HepG2 (cell line): Measurements from ENCODE around the gene NOC2L. TPM values are rescaled to one million over a fixed set of nuclear protein-coding genes. Genes with fewer than 3 reads are reported as not detected.

ENCODE experiments used
- ATAC-seq: fragments of 200-7000 bp; cut with Tn5 transposase; 3 replicates; pipeline ENCODE4 v1.9.1; 2020; ENCODE audit warnings: mild to moderate bottlenecking, moderate library complexity
- BruUV-seq: library from RNA; stranded (reverse); fragments of 400-500 nt; replicated peaks from 2 replicates; lab custom pipeline; 2021; lab: Mats Ljungman, UMichigan
- CTCF ChIA-PET: fragments of 300-600 bp; formaldehyde crosslinking; extraction: SDS; loops from one replicate; lab custom pipeline; 2021; ENCODE audit warnings: low total read pairs, inconsistent platforms, low intra/inter-chr PET ratio; lab: Yijun Ruan, JAX
- POLR2A ChIA-PET: fragments of 350-600 bp; sonication (Branson Sonifier 250); formaldehyde crosslinking; loops from one replicate; lab custom pipeline; 2020; ENCODE audit warnings: antibody characterized with exemption, inconsistent platforms; lab: Yijun Ruan, JAX
- DNase-seq: peaks from one replicate; pipeline ENCODE4 v3.0.0-alpha.2; 2015; ENCODE audit warnings: low spot score
- FAIRE-seq: peaks from 3 replicates; lab custom pipeline; 2011; peaks lifted over from hg19 to GRCh38; lab: Jason Lieb, UNC
- H2AFZ ChIP-seq: one replicate; pipeline ENCODE4 v1.6.1; 2011; ENCODE audit warnings: low read length, inconsistent platforms
- H3K27ac ChIP-seq: fragments of 300-600 bp; 3 replicates; pipeline ENCODE4 v1.8.0; 2011; ENCODE audit warnings: mixed run types, mild to moderate bottlenecking, mixed read lengths, low read length, inconsistent platforms; ENCODE audit not compliant: insufficient read depth; ENCODE audit errors: extremely low read length
- H3K27me3 ChIP-seq, 2 experiments: fragments of 200-600 bp in 1 of 2; 2 replicates in 1 of 2; 3 replicates in 1 of 2; pipeline versions ENCODE4 v1.6.0 to v1.8.0; 2011; ENCODE audit warnings: low read length in 2 of 2, mild to moderate bottlenecking in 2 of 2, moderate library complexity in 2 of 2, inconsistent platforms in 1 of 2; ENCODE audit not compliant: insufficient read depth in 2 of 2, control insufficient read depth in 1 of 2
- H3K36me3 ChIP-seq, 2 experiments: fragments of 200-600 bp in 1 of 2; replicated peaks in 1 of 2; 2 replicates in 1 of 2; 3 replicates in 1 of 2; pipeline versions ENCODE4 v1.5.1 to v1.8.0; 2011; ENCODE audit warnings: low read length in 2 of 2, inconsistent platforms in 1 of 2; ENCODE audit not compliant: insufficient read depth in 2 of 2, control insufficient read depth in 1 of 2
- H3K4me1 ChIP-seq: 2 replicates; pipeline ENCODE4 v1.5.1; 2012; ENCODE audit warnings: low read length, inconsistent platforms; ENCODE audit not compliant: insufficient read depth
- H3K4me2 ChIP-seq: 2 replicates; pipeline ENCODE4 v1.6.0; 2011; ENCODE audit warnings: low read depth, low read length, inconsistent platforms
- H3K4me3 ChIP-seq, 3 experiments: fragments of 200-600 bp in 1 of 3; sonication (generic), shearing (Covaris generic) in 1 of 3; replicated peaks in 1 of 3; 2 replicates each; pipeline ENCODE4 v1.5.1; 2011 to 2016; ENCODE audit warnings: low read length in 3 of 3, inconsistent platforms in 2 of 3, low read depth in 2 of 3, mild to moderate bottlenecking in 2 of 3, control low read depth in 1 of 3, mixed read lengths in 1 of 3; ENCODE audit not compliant: insufficient read depth in 1 of 3
- H3K79me2 ChIP-seq: one replicate; pipeline ENCODE4 v1.6.1; 2011; ENCODE audit warnings: low read length, inconsistent platforms; ENCODE audit not compliant: insufficient read depth
- H3K9ac ChIP-seq: 2 replicates; pipeline ENCODE4 v1.6.0; 2011; ENCODE audit warnings: mild to moderate bottlenecking, low read depth, low read length, inconsistent platforms; ENCODE audit not compliant: insufficient read depth
- H3K9me3 ChIP-seq: 2 replicates; pipeline ENCODE4 v1.5.1; 2012; ENCODE audit warnings: mild to moderate bottlenecking, low read length
- H4K20me1 ChIP-seq: 2 replicates; pipeline ENCODE4 v1.6.0; 2011; ENCODE audit warnings: inconsistent platforms, mild to moderate bottlenecking, low read length, moderate library complexity; ENCODE audit not compliant: insufficient read depth
- AGO2 ChIP-seq: fragments of 200-400 bp; formaldehyde crosslinking; optimal IDR thresholded peaks from 2 replicates; pipeline ENCODE3; 2017; ENCODE audit warnings: mild to moderate bottlenecking, low read depth, low read length, moderate library complexity
- ATF7-NPFF ChIP-seq: sonication (generic); formaldehyde crosslinking; IDR thresholded peaks from 2 replicates; pipeline ENCODE4 v1.8.1; 2023; ENCODE audit warnings: mild to moderate bottlenecking, low read depth, missing genetic modification reagents, moderate library complexity
- ISX ChIP-seq: sonication (generic); formaldehyde crosslinking; conservative IDR thresholded peaks from 2 replicates; pipeline ENCODE4 v1.5.0; 2020; ENCODE audit warnings: missing genetic modification reagents
- NRL ChIP-seq: sonication (generic); formaldehyde crosslinking; IDR thresholded peaks from 2 replicates; pipeline ENCODE4 v1.5.0; 2020; ENCODE audit warnings: missing genetic modification reagents, mild to moderate bottlenecking, moderate library complexity, borderline replicate concordance
- RBFOX2 ChIP-seq: fragments of 200-400 bp; formaldehyde crosslinking; IDR thresholded peaks from 2 replicates; pipeline ENCODE4 v1.6.1; 2017; ENCODE audit warnings: low read depth, mild to moderate bottlenecking, low read length
- WGBS: methylation state at CpG from one replicate; pipeline ENCODE4 v1.1.6; 2017; ENCODE audit warnings: low lambda C conversion rate; 5-methylcytosine and 5-hydroxymethylcytosine counted together
- in situ Hi-C: cut with HindIII; loops from 2 replicates; pipeline ENCODE4 v1.10.0; 2017; ENCODE audit warnings: low pct_unique_long_range_greater_than_20kb; ENCODE audit not compliant: extremely low pct_ligation_motif_present
- intact Hi-C: fragments of 100-400 bp; cut with micrococcal nuclease; formaldehyde crosslinking; loops from one replicate; pipeline ENCODE4 v1.10.0; 2022; ENCODE audit not compliant: unreplicated experiment
- polyA plus RNA-seq, 8 experiments: library from polyadenylated mRNA; depleted of rRNA in 3 of 8; stranded (reverse) in 7 of 8; unstranded in 1 of 8; fragments of >200 nt; fragmentation: Illumina TruSeq in 4 of 8; extraction: Trizol in 4 of 8; gene quantifications; 2 replicates each; pipeline versions ENCODE4 v1.2.1 to v1.2.3, GENCODE V29; 2011 to 2016; ENCODE audit warnings: low read depth in 4 of 8, missing spikeins in 1 of 8, mixed read lengths in 1 of 8; ENCODE audit not compliant: insufficient read depth in 1 of 8
- total RNA-seq, 5 experiments: library from RNA; depleted of rRNA; stranded (reverse); fragments of >200 nt; fragmentation: Illumina TruSeq; extraction: Trizol; gene quantifications; 2 replicates each; pipeline ENCODE4 v1.2.3, GENCODE V29; 2016; ENCODE audit warnings: low read depth in 1 of 5

The NOC2L gene
- total and polyA plus RNA-seq, 2 of the 13 experiments (the other 11 are each of a cell fraction or from before 2014, with no cell fraction given), result 32.0 to 103 TPM

DNA sequence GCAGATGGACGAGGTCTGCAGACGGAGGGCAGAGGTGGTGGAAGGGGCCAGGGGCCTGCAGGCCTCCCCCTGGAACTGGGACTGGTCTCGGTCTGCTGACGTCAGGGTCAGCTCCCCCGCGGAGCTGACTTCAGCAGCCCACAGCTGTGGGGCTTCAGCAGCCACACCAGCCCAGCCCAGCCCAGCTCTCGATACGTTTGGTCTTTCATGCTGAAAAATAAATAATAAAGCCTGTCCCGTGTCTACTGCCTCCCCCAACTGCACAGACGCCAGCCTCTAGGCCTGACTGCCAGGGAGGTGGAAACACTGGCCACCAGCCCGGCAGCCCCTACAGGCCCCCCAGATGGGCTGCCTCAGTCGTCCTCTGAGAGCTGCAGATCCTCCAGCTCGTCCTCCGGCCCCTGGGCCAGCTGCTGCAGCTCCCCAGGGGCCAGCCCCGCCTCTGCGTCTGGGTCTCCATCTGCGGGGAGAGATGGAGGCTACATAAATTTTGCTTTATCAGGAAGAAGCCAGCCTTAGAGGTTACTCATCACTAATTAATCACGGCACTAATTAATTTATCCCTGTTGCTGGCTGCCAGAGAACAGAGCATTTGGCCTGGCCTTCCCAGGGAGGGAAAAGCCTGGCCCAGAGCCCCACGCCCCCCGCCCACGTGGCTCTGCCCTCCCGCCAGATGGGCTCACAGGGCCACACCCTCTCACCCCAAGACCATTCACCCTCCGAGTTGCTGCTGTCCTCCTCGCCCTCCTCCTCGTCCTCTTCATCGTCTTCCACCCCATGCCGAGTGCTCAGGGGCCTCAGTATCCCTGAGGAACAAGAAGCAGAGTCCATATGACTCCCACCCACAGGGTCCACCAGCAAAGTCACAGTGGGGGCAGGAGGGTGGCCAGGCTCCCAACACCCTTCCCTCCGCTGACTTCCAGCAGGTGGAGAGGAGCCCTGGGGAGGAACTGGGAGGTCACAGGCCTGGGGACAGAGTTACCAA, 14.4 kb downstream of the NOC2L start:
- in situ Hi-C loops (no loop called here), intact Hi-C loops (no loop called here)
- FAIRE-seq (no peak), DNase-seq (no peak), ATAC-seq (no peak)
- Histone ChIP-seq H3K27me3 (peaks cover 11 to 16% of the 10 kb centered on the region in 2 experiments), H3K36me3 (peaks cover 17 to 39% of the 10 kb centered on the region in 2 experiments; a peak in 4 of 5 replicates), H4K20me1 (0 out of 2 replicates have a peak, but pooled peaks cover 5% of the 10 kb centered on the region), H3K4me2 (no peak overlapping the region), H3K4me3 (no peak overlapping the region), H3K9ac (no peak overlapping the region), H3K79me2 (no peaks in the 10 kb centered on the region), H3K4me1 (peaks cover 16% of the 10 kb centered on the region), H3K9me3 (no peaks in the 10 kb centered on the region), H2AFZ (no peak overlapping the region), H3K27ac (no peak overlapping the region)
- POLR2A ChIA-PET, result interaction anchor here (0.9 kb wide), 1 partner anchor 22 kb away, joined by 3 read pairs; the partner anchor contains the start of gene PLEKHN1
- TSS peak; percentile 61 for BruUV-seq
- TF ChIP-seq RBFOX2 (0 out of 2 replicates have a peak, but pooled peaks have one; percentile 4), ISX (CRISPR knock-in tag) (no peak)
- 94% methylated on average over 23 of the region's 28 CpGs for WGBS
- CTCF ChIA-PET, result no interaction called here

DNA sequence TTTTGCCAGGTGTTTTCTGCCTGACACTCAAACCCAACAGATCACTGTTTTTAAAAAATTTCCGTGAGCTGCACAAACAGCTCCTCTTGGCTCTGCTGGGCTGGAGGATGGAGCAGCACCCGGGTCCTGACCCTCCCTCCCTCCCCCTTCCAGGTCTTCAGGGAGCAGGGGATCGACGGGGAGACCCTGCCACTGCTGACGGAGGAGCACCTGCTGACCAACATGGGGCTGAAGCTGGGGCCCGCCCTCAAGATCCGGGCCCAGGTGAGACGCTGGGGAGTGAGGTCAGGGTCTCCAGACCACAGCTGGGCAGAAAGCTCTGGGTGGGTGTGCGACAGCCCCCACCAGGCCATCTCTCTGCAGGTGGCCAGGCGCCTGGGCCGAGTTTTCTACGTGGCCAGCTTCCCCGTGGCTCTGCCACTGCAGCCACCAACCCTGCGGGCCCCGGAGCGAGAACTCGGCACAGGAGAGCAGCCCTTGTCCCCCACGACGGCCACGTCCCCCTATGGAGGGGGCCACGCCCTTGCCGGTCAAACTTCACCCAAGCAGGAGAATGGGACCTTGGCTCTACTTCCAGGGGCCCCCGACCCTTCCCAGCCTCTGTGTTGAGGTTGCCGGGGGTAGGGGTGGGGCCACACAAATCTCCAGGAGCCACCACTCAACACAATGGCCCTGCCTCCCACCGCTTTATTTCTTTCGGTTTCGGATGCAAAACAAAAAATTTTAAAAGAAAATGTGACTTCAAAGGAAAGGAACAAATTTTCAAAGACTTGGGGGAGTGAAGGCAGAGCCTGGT, 15.3 kb downstream of the NOC2L start:
- no peaks in the 10 kb centered on the region for H3K9me3 ChIP-seq
- no peak for ATAC-seq
- H3K4me3 ChIP-seq, result no peak overlapping the region
- H3K4me1 ChIP-seq, result peaks cover 25% of the 10 kb centered on the region
- WGBS, result 86% methylated on average over 7 of the region's 27 CpGs
- no peak for FAIRE-seq
- no peaks in the 10 kb centered on the region for H3K79me2 ChIP-seq
- no peak overlapping the region for H3K27ac ChIP-seq
- ChIA-PET POLR2A (interaction anchor here (0.9 kb wide), 1 partner anchor 23 kb away, joined by 3 read pairs; the partner anchor contains the start of gene PLEKHN1), CTCF (no interaction called here)
- BruUV-seq, result no TSS peak
- no peak overlapping the region for H2AFZ ChIP-seq
- H3K36me3 ChIP-seq, result peaks cover 13 to 30% of the 10 kb centered on the region in 2 experiments; a peak in 4 of 5 replicates
- H4K20me1 ChIP-seq, result 0 out of 2 replicates have a peak, but pooled peaks cover 5% of the 10 kb centered on the region
- no peak for DNase-seq
- intact Hi-C loops (no loop called here), in situ Hi-C loops (no loop called here)
- H3K27me3 ChIP-seq, result peaks cover 11 to 24% of the 10 kb centered on the region in 2 experiments
- H3K9ac ChIP-seq, result no peak overlapping the region
- peak; percentile 34; the same call in 1 of the 2 replicates for TF ChIP-seq RBFOX2
- TF ChIP-seq NRL (CRISPR knock-in tag), result no peak
- TF ChIP-seq ATF7-NPFF, result no peak
- peak; percentile 30 for TF ChIP-seq AGO2
- H3K4me2 ChIP-seq, result no peak overlapping the region
